Astrocyte of the hippocampus (primary cell): ENCODE measurements around the gene FBXO3.

Source experiments
- DNase-seq: peaks from one replicate; pipeline ENCODE4 v3.0.0; 2011; ENCODE audit warnings: low read depth, low spot score

The FBXO3 gene

DNA sequence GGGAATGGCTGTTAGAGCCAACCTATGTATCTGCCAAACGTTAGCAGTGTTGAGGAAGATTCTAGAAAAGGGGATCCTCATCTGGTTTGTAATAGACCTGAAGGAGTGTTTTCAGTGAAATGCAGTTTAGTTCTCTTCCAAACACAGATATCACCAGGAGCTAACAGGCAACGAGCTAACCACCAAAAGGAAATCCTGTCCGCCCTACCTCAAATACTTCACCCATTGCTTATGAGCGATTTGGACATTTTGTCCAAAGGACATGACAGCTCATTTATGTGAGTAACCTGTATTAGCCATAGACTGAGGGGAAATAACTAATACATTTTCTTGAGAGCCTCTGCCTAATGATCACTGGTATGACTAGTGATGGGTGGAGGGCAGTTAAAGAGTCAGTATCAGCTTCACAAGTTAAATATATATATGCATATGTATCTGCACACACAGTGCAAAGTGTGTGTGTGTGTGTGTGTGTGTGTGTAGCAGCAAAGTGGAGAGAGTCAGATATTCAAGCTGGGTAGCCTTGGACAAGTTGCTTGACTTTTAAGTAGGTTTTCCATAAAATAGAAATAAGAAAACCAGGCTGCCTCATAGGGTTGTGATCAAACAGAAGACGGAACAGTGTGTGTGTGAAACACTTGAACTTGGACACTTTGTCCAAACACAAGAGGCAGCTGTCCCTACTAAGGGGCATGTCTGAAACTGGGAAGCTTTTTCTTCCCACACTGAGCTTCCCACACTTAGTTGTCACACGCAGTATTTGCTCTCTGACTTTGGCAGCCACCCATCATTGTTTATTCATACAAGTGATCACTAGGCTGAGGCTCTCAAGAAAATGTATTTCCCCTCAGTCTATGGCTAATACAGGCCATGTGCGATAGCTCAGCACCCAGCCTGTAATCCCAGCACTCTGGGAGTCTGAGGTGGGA is 72.8 kb downstream of the FBXO3 start:
- DNase-seq, result peak; percentile 76

- peak; percentile 98 for DNase-seq
Measured at GRCh38 chr11:33700502-33701271, 73.6 kb downstream of the FBXO3 start, which contains the start of gene C11orf91. TSS of gene C11orf91 (minus strand) at chr11:33700826. CDS start at chr11:33700740, 86 bp downstream.

GRCh38 chr11:33700063-33700501 is 74.2 kb downstream of the FBXO3 start:
- DNase-seq, result no peak

DNA sequence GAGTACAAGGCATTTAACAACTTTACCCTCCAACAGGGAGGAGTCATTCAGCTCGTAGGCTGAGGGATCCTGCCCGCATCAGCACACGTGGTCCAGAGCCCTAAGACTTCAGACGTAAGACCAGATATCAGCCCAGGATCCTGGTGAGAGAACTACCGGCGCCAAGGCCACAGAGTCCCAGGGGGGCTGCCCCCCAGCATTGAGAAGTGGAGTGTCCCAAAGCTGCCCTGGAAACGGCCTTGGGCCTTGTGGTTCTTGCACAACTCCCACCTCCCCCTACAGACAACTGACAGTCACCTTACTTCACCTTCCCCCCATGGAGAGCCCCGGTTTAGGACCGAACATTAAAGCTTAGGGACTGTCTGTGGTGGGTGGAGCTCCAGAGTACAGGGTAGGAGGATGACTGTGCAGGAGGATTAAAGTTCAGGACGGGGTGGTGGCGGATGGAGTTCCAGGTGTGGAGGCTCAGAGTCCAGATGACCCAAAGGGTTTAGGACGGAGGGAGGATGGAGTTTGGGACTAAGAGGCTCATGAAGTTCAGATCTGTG is 74.7 kb downstream of the FBXO3 start:
- DNase-seq, result no peak

- no peak for DNase-seq
Measured at GRCh38 chr11:33698921-33699320, 75.4 kb downstream of the FBXO3 start.

GRCh38 chr11:33697997-33698396 is 76.3 kb downstream of the FBXO3 start:
- DNase-seq, result peak; percentile 20

DNA sequence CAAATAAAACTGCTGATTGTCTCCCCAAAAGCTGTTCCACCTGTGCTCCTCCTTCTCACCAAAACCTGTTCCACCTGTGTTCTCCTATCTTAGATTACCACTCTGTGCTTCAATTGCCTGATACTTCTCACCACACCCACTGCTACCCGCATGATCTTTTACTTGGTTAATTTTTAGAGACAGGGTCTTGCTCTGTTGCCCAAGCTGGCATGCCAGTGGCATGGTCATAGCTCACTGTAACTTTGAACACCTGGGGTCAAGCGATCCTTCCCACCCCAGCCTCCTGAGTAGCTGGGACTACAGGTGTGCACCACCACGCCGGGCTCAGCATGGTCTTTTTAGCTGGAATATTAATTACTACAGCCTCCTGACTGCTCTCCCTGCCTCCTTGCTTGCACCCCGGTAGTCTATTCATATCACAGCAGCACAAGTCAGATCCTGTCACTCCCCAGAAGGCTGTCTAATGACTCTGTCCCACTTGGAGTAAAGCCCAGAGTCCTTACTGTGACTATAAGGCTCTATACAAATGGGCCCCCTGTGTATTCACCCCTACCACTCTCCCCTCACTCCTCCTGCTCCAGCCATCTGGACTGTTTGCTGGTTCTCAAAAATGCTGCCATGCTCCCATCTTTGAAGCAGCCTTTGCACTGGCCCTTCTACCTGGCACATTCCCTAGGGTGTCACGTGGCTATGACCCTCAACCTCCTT is 77.2 kb downstream of the FBXO3 start:
- no peak for DNase-seq

- DNase-seq, result no peak
Measured at GRCh38 chr11:33696411-33696810, 77.9 kb downstream of the FBXO3 start.

- DNase-seq, result peak; percentile 67
Measured at GRCh38 chr11:33695051-33695566, 79.2 kb downstream of the FBXO3 start.

DNA sequence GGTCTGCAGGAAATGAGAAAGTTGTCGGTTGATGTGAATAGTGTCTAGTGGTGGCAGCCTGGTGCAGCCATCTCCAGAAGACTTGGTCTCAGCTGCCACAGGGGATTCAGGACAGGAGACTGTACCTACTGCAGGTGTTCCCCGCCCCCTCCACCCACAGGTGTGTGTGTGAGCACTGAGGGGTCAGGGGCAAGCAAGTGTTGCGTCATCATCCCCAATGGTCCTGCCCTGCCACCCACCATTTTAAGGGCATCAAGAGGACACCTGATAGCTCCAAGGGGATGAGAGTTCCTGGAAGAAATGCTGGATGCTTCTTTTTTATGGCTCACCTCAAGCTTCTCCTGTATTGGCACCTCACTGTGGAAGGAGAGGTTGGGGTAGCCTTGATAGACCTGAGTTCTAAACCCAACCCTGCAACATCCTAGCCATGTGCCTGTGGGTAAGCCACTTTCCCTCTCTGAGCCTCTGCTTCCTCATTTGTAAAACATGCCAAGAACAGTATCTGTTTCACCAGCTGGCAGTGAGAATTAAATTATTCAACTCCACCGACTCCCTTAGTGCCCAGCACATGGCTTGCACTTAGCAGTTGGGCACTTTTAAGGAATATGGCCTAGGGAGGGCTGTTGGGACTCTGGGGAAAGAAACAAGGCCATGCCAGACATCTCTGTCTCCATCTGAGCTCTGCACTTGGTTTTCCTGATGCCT is 79.8 kb downstream of the FBXO3 start:
- DNase-seq, result no peak

DNA sequence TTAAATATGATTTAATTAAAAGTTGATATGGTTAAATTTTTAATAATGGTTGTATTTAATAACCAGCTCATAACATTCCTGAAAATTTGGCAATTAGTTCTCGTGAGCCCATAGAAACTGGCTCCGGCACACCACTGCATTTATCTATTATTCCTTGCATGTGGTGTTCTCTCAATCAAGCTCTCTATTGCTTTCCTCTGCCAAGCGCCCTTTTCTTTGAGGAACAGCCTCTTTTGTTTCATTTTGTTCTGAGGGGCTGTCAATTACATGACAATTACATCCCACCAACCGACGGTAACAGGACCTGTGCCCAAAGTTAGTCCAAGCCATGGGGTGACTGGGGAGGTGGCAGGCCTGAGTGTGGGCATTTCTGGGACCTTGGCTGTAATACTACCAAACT is 81.8 kb downstream of the FBXO3 start:
- peak; percentile 63 for DNase-seq

DNA sequence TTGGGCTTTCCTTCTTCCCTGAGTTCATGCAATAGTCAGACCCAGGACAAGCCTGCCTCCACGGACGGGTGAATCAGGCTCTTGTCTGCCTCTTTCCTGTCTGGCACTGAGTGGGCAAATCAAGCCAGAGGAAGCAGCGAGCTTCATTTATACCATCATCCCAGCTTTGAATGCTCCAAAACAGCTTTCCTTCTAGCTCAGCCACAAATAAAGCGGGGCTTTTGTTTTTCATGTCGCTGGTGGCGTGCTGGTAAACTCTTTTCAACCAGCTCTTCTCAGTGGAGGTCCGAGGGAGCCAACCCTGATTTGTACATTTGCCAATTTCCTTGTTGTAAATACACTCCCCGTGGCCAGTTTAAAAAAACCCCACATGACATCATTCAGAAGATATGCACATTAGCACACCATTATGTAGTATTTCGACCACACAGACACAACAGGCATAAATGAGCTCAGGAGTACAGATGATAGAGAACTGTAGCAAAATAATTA is 82.3 kb downstream of the FBXO3 start:
- DNase-seq, result peak; percentile 98

GRCh38 chr11:33691066-33691864 is 83.1 kb downstream of the FBXO3 start:
- peak; percentile 42 for DNase-seq
